Measurements from ENCODE around the gene OPA1. TPM values are rescaled to one million over a fixed set of nuclear protein-coding genes. Genes with fewer than 3 reads are reported as not detected.

Gene OPA1
- total RNA-seq, 2 experiments from 2014 or later, result 43.2 to 57.3 TPM

DNA sequence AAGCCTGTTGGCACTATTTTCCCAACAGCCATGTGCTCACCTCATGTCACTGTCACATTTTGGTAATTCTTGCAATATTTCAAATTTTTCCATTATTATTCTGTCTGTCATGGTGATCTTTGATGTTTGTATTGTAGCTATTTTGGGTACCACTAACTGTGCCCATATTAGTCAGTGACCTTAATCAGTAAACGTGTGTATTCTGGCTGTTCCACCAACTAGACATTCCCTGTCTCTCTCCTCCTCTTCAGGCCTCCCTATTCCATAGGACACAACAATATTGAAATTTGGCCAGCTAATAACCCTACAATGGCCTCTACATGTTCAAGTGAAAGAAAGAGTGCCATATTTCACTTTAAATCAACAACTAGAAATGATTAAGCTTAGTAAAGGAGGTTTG, 88.6 kb downstream of the OPA1 start:
- Histone ChIP-seq H3K36me3 (ENCODE audit: insufficient read depth, low read length) (no peaks in the 10 kb centered on the region), H3K9me3 (ENCODE audit: low read length) (no peaks in the 10 kb centered on the region), H3K27ac (ENCODE audit: low read depth, low read length, poor library complexity, severe bottlenecking) (no peak overlapping the region), H3K4me2 (ENCODE audit: low read length) (no peak overlapping the region), H2AFZ (ENCODE audit: low read length) (no peak overlapping the region), H4K20me1 (ENCODE audit: insufficient read depth, low read length) (no peaks in the 10 kb centered on the region), H3K9me2 (ENCODE audit: insufficient read depth, low read length) (no peaks in the 10 kb centered on the region), H3K4me1 (ENCODE audit: insufficient read depth, low read length, poor library complexity, severe bottlenecking) (no peaks in the 10 kb centered on the region), H3K79me2 (ENCODE audit: insufficient read depth, low read depth, low read length) (no peaks in the 10 kb centered on the region), H3K4me3 (ENCODE audit: low read depth, low read length, poor library complexity, severe bottlenecking) (no peak overlapping the region)
- DNase-seq (ENCODE audit: low spot score), result no peak
- BruUV-seq (replicated peaks), result no TSS peak
- CTCF ChIA-PET (ENCODE audit: unreplicated experiment), result no interaction called here
- intact Hi-C loops (cut with micrococcal nuclease; ENCODE audit: unreplicated experiment), result no loop called here
- POLR2A ChIA-PET, result interaction anchor here (0.6 to 1.5 kb wide), 5 partner anchors 9 to 59 kb away, joined by 3 to 5 read pairs (median 4); no protein-coding TSS in a partner anchor
- TF ChIP-seq, protein P1, sequence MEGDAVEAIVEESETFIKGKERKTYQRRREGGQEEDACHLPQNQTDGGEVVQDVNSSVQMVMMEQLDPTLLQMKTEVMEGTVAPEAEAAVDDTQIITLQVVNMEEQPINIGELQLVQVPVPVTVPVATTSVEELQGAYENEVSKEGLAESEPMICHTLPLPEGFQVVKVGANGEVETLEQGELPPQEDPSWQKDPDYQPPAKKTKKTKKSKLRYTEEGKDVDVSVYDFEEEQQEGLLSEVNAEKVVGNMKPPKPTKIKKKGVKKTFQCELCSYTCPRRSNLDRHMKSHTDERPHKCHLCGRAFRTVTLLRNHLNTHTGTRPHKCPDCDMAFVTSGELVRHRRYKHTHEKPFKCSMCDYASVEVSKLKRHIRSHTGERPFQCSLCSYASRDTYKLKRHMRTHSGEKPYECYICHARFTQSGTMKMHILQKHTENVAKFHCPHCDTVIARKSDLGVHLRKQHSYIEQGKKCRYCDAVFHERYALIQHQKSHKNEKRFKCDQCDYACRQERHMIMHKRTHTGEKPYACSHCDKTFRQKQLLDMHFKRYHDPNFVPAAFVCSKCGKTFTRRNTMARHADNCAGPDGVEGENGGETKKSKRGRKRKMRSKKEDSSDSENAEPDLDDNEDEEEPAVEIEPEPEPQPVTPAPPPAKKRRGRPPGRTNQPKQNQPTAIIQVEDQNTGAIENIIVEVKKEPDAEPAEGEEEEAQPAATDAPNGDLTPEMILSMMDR (conservative IDR thresholded peaks at IDR 0.05; ENCODE audit: low read length), result no peak
- no peak for TF ChIP-seq EZH2phosphoT487 (IDR thresholded peaks at IDR 0.05; ENCODE audit: borderline replicate concordance, low read depth, low read length)

DNA sequence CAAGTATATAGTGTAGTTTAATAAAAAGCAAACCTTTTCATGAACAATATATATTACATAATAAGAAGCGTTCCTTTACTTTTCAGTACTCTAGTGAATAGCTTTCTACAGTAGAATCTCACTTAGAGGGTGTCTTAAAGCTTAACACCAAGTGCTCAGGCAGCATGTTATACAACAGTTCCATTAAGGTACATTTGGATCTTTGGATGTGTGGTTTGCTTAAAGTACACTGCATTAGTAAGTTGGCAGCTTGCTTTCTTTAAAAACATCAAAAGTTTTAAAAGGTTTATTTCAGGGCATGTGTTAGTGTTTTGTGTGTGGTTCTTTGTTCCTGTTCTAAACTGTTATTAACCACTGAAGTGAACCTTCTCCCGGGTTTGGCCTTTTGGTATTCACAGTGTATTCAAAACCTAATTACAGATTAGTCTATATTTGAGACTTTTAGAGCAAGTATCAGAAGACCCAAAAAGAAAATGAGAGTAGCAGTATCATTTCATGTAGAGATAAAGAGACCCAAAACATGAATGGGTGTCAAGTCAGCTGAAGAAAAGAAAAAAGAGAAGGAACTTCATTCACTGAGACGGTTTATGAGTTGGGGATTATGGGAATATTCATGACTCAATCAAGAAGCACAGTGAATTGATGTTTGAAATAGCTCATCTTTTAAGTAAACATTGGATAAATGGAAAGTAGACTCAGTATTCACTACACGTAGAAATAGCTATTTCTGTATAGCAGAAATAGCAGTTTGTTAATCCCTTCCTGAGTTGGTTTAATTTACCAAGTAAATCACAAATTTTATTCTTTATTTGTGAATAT, 93.9 kb downstream of the OPA1 start:
- TF ChIP-seq, protein P1 (conservative IDR thresholded peaks at IDR 0.05; ENCODE audit: low read length), result no peak
- no peak for TF ChIP-seq EZH2phosphoT487 (IDR thresholded peaks at IDR 0.05; ENCODE audit: borderline replicate concordance, low read depth, low read length)
- ChIA-PET POLR2A (interaction anchor here (0.6 to 1.4 kb wide), 3 partner anchors 13 to 190 kb away, joined by 3 to 5 read pairs (median 3); no protein-coding TSS in a partner anchor), CTCF (ENCODE audit: unreplicated experiment) (no interaction called here)
- Histone ChIP-seq H4K20me1 (ENCODE audit: insufficient read depth, low read length) (no peaks in the 10 kb centered on the region), H3K36me3 (ENCODE audit: insufficient read depth, low read length) (peaks cover under 1% of the 10 kb centered on the region; the same call in 1 of the 2 replicates), H3K9me3 (ENCODE audit: low read length) (no peaks in the 10 kb centered on the region), H3K4me2 (ENCODE audit: low read length) (no peak overlapping the region), H2AFZ (ENCODE audit: low read length) (no peak overlapping the region), H3K27ac (ENCODE audit: low read depth, low read length, poor library complexity, severe bottlenecking) (no peak overlapping the region), H3K4me1 (ENCODE audit: insufficient read depth, low read length, poor library complexity, severe bottlenecking) (no peaks in the 10 kb centered on the region), H3K9me2 (ENCODE audit: insufficient read depth, low read length) (no peaks in the 10 kb centered on the region), H3K79me2 (ENCODE audit: insufficient read depth, low read depth, low read length) (no peaks in the 10 kb centered on the region), H3K4me3 (ENCODE audit: low read depth, low read length, poor library complexity, severe bottlenecking) (no peak overlapping the region)
- no peak for DNase-seq (ENCODE audit: low spot score)
- no TSS peak for BruUV-seq (replicated peaks)
- intact Hi-C loops (cut with micrococcal nuclease; ENCODE audit: unreplicated experiment), result no loop called here
